ENCODE results near the gene RET.

Gene RET

GRCh38 chr10:43049081-43049551 is 27.8 kb upstream of the RET start:
- DNase-seq (ENCODE audit: low spot score in 2 of 2): no peak
- peaks cover 13% of the 10 kb centered on the region; the same call in 1 of the 2 replicates for H3K27me3 ChIP-seq (ENCODE audit: low read depth)

DNA sequence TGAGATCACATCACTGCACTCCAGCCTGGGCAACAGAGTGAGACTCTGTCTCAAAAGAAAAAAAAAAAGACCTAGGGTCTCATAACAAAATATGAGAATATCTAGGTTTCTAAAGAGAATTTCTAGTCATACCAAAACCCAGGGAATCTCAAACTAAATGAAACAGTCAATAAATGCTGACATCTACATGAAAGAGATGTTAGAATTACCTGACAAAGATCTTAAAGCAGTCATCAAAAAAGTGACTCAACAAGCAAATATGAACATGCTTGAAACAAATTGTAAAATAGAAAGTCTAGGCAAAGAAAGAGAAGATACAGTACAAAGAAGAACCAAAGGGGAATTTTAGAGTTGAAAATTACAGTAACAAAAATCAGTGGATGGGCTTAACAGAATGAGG is 26.9 kb upstream of the RET start:
- no peaks in the 10 kb centered on the region for H3K9me3 ChIP-seq
- DNase-seq (ENCODE audit: low spot score in 2 of 2): no peak
- H3K4me3 ChIP-seq: no peak overlapping the region
- in situ Hi-C loops (cut with MboI; ENCODE audit: low sequenced_read_pairs): no loop called here
- no peaks in the 10 kb centered on the region for H3K4me1 ChIP-seq
- H3K36me3 ChIP-seq (replicated peaks): no peaks in the 10 kb centered on the region
- peaks cover 13% of the 10 kb centered on the region; the same call in 1 of the 2 replicates for H3K27me3 ChIP-seq (ENCODE audit: low read depth)

More at GRCh38 chr10:43049081-43049551, 27.8 kb upstream of the RET start:
- Histone ChIP-seq H3K4me3 (no peak overlapping the region), H3K9me3 (no peaks in the 10 kb centered on the region), H3K4me1 (no peaks in the 10 kb centered on the region), H3K36me3 (replicated peaks) (no peaks in the 10 kb centered on the region)
- in situ Hi-C loops (cut with MboI; ENCODE audit: low sequenced_read_pairs): no loop called here

DNA sequence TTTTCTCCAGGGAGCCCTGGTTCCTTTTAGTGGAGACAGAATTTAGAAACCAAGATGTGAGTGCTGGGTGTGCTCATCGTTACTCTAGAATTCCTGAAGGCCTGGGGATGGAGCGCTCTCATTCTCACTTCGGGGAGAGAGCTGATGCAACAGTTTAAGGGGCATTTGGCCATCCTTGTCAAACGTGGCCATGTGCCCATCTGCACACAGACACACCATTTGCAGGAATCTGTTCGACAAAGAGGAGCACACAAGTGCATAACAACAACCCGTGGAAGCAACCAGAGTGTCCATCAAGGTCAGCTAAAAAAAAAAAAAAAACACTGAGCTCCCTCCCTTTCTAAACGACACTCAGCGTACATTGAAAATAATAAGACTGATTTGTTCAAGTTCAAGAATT is 23.0 kb upstream of the RET start:
- no peaks in the 10 kb centered on the region for H3K4me1 ChIP-seq
- peaks cover 15% of the 10 kb centered on the region; the same call in 1 of the 2 replicates for H3K27me3 ChIP-seq (ENCODE audit: low read depth)
- no peaks in the 10 kb centered on the region for H3K36me3 ChIP-seq (replicated peaks)
- H3K4me3 ChIP-seq: no peak overlapping the region
- in situ Hi-C loops (cut with MboI; ENCODE audit: low sequenced_read_pairs): no loop called here
- H3K9me3 ChIP-seq: no peaks in the 10 kb centered on the region
- no peak for DNase-seq (ENCODE audit: low spot score in 2 of 2)

GRCh38 chr10:43054593-43054992 is 22.3 kb upstream of the RET start:
- Histone ChIP-seq H3K9me3 (no peaks in the 10 kb centered on the region), H3K36me3 (replicated peaks) (no peaks in the 10 kb centered on the region), H3K4me3 (no peak overlapping the region), H3K4me1 (no peaks in the 10 kb centered on the region), H3K27me3 (ENCODE audit: low read depth) (peaks cover 15% of the 10 kb centered on the region; the same call in 1 of the 2 replicates)
- in situ Hi-C loops (cut with MboI; ENCODE audit: low sequenced_read_pairs): no loop called here
- peak in 1 of 2 experiments; percentile 5 for DNase-seq (ENCODE audit: low spot score in 2 of 2)

- Histone ChIP-seq H3K36me3 (replicated peaks) (no peaks in the 10 kb centered on the region), H3K27me3 (ENCODE audit: low read depth) (peaks cover 15% of the 10 kb centered on the region; the same call in 1 of the 2 replicates), H3K9me3 (no peaks in the 10 kb centered on the region), H3K4me3 (no peak overlapping the region), H3K4me1 (no peaks in the 10 kb centered on the region)
- in situ Hi-C loops (cut with MboI; ENCODE audit: low sequenced_read_pairs): no loop called here
- DNase-seq (ENCODE audit: low spot score in 2 of 2): no peak
Measured at GRCh38 chr10:43055217-43055616, 21.7 kb upstream of the RET start.

DNA sequence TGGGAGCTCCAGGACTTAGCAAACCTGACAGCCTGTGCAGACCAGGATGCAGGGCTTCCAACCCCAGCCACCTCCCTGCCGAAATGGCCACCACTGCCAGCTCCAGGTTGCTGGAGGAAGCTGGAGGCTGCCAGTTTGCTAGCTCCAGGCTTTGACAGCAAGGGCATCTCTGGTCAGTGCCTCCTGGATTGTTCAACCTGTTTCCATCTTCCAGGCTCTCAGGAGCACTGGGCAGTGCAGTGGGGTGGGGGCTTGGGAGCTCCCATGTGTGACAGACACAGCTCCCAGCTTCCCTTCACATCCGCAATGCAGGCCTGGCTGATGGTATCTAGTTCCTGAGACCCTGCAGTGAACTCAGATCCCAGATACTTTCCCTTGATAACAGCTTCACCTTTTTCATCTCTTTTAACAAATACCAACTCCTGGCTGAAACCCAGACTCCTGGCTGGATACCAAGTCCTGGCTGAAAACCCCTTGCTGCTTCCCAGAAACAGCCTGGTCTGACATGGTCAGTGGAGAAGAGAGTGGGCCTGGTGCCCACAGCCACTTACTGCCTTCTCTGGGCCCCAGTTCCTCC is 20.8 kb upstream of the RET start:
- Histone ChIP-seq H3K4me1 (no peaks in the 10 kb centered on the region), H3K36me3 (replicated peaks) (no peaks in the 10 kb centered on the region), H3K9me3 (no peaks in the 10 kb centered on the region), H3K4me3 (no peak overlapping the region), H3K27me3 (ENCODE audit: low read depth) (peaks cover 8% of the 10 kb centered on the region; the same call in 1 of the 2 replicates)
- no peak for DNase-seq (ENCODE audit: low spot score in 2 of 2)
- in situ Hi-C loops (cut with MboI; ENCODE audit: low sequenced_read_pairs): no loop called here

DNA sequence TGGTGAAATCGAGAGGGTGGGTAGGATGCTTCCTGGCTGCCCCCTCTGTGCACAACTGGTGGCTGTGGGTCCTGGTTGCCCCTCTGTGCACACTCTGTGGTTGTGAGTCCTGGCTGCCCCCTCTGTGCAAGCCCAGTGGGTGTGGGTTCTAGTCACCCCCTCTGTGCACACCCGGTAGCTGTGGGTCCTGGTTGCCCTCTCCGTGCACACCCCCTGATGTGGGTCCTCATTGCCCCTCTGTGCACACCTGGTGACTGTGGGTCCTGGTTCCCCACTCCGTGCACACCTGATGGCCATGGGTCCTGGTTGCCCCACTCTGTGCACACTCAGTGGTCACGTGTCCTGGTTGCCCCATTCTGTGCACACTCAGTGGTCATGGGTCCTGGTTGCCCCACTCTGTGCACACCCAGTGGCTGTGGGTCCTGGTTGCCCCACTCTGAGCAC is 20.3 kb upstream of the RET start:
- Histone ChIP-seq H3K36me3 (replicated peaks) (no peaks in the 10 kb centered on the region), H3K9me3 (no peaks in the 10 kb centered on the region), H3K4me1 (no peaks in the 10 kb centered on the region), H3K27me3 (ENCODE audit: low read depth) (peaks cover 6% of the 10 kb centered on the region; the same call in 1 of the 2 replicates), H3K4me3 (no peak overlapping the region)
- in situ Hi-C loops (cut with MboI; ENCODE audit: low sequenced_read_pairs): no loop called here
- DNase-seq (ENCODE audit: low spot score in 2 of 2): no peak

DNA sequence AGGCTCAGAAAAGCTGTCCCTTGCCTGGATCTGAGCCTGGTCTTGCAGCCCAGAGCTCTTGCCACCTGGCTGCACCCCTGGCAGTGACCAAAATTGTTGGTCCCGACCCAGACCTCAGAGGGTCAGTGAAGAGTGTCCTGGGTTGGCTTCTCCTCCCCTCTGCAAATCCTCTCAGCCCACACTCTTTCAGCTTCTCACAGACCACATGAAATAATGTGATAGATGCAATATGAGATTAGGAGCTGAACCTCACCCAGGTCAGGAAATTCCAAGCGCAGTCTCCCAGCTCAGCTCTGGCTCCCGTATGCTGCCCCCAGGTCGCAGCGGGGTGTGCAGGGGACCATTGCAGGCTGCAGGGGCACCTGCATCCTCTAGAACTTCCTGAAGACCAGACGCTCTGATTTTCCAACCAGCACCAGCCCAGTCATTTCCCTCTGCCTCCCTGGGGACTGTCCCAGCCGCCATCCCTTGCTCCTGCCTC is 19.6 kb upstream of the RET start:
- in situ Hi-C loops (cut with MboI; ENCODE audit: low sequenced_read_pairs): no loop called here
- no peak for DNase-seq (ENCODE audit: low spot score in 2 of 2)
- H3K9me3 ChIP-seq: no peaks in the 10 kb centered on the region

DNA sequence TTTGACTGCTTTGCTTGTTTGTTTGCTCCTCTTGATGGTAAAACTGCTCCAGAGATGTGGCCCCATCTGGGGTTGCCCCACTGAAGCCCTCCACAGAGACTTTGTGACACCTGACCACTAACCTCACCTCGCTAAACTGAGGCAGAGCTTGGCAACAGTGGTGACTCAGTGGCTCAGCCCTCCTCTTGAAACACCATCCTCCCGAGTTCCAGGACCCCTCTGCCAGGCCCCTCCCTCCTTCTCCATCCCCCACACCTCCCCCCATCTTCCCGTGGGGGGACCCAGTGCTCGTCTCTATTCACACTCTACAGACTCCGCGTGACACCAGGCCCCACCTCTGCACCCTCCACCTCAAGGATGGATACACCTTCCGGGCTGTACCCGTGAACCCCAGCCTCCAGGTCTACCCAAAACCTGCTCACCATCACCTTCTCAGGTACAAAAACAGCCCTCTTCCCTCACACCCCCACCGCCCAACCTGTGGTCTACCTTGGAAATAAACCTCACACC is 19.0 kb upstream of the RET start:
- in situ Hi-C loops (cut with MboI; ENCODE audit: low sequenced_read_pairs): no loop called here
- no peaks in the 10 kb centered on the region for H3K36me3 ChIP-seq (replicated peaks)
- H3K9me3 ChIP-seq: no peaks in the 10 kb centered on the region
- no peaks in the 10 kb centered on the region for H3K4me1 ChIP-seq
- no peak for DNase-seq (ENCODE audit: low spot score in 2 of 2)
- H3K4me3 ChIP-seq: no peak overlapping the region
- H3K27me3 ChIP-seq (ENCODE audit: low read depth): peaks cover 5% of the 10 kb centered on the region; the same call in 1 of the 2 replicates

More for the DNA sequence above, 19.6 kb upstream of the RET start:
- Histone ChIP-seq H3K27me3 (ENCODE audit: low read depth) (peaks cover 5% of the 10 kb centered on the region; the same call in 1 of the 2 replicates), H3K4me3 (no peak overlapping the region), H3K36me3 (replicated peaks) (no peaks in the 10 kb centered on the region), H3K4me1 (no peaks in the 10 kb centered on the region)

- peaks cover 2% of the 10 kb centered on the region; the same call in 1 of the 2 replicates for H3K27me3 ChIP-seq (ENCODE audit: low read depth)
- no peak for DNase-seq (ENCODE audit: low spot score in 2 of 2)
- no peak overlapping the region for H3K4me3 ChIP-seq
- no peaks in the 10 kb centered on the region for H3K4me1 ChIP-seq
- in situ Hi-C loops (cut with MboI; ENCODE audit: low sequenced_read_pairs): no loop called here
- H3K9me3 ChIP-seq: no peaks in the 10 kb centered on the region
- H3K36me3 ChIP-seq (replicated peaks): no peaks in the 10 kb centered on the region
Measured at GRCh38 chr10:43058716-43059335, 18.0 kb upstream of the RET start.

- Histone ChIP-seq H3K4me3 (no peak overlapping the region), H3K4me1 (no peaks in the 10 kb centered on the region), H3K36me3 (replicated peaks) (no peaks in the 10 kb centered on the region), H3K9me3 (no peaks in the 10 kb centered on the region), H3K27me3 (ENCODE audit: low read depth) (peaks cover 2% of the 10 kb centered on the region; the same call in 1 of the 2 replicates)
- no peak for DNase-seq (ENCODE audit: low spot score in 2 of 2)
- in situ Hi-C loops (cut with MboI; ENCODE audit: low sequenced_read_pairs): no loop called here
Measured at GRCh38 chr10:43059336-43059720, 17.5 kb upstream of the RET start.

- Histone ChIP-seq H3K36me3 (replicated peaks) (no peaks in the 10 kb centered on the region), H3K27me3 (ENCODE audit: low read depth) (peaks cover 2% of the 10 kb centered on the region; the same call in 1 of the 2 replicates), H3K9me3 (no peaks in the 10 kb centered on the region), H3K4me3 (no peak overlapping the region), H3K4me1 (no peaks in the 10 kb centered on the region)
- in situ Hi-C loops (cut with MboI; ENCODE audit: low sequenced_read_pairs): no loop called here
- DNase-seq (ENCODE audit: low spot score in 2 of 2): no peak
Measured at GRCh38 chr10:43059828-43060227, 17.0 kb upstream of the RET start.

DNA sequence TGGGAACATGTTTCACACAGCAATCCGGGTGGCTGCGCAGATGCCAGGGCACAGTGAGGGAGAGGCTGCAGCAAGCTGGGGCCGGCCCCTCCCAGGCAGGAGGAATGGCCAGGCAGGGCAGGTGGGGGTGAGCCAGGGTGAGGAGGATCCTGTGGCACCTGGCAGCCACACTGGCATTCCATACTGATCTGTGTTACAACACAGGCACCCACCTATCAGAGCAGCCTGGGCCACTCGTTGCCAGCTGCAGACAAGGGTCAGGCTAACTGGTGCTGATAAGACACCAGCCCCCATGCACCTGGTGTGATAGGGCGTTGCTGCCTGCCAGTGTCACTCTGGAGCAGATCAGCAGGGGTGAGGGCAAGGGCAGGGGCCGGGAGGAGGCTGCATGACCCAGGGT is 16.6 kb upstream of the RET start:
- H3K27me3 ChIP-seq (ENCODE audit: low read depth): peaks cover 2% of the 10 kb centered on the region; the same call in 1 of the 2 replicates
- H3K9me3 ChIP-seq: no peaks in the 10 kb centered on the region
- in situ Hi-C loops (cut with MboI; ENCODE audit: low sequenced_read_pairs): no loop called here
- no peak for DNase-seq (ENCODE audit: low spot score in 2 of 2)
- H3K4me3 ChIP-seq: no peak overlapping the region
- H3K36me3 ChIP-seq (replicated peaks): no peaks in the 10 kb centered on the region
- no peaks in the 10 kb centered on the region for H3K4me1 ChIP-seq

GRCh38 chr10:43061331-43061730 is 15.5 kb upstream of the RET start:
- H3K4me1 ChIP-seq: no peaks in the 10 kb centered on the region
- no peaks in the 10 kb centered on the region for H3K9me3 ChIP-seq
- H3K4me3 ChIP-seq: no peak overlapping the region
- no peak for DNase-seq (ENCODE audit: low spot score in 2 of 2)
- peaks cover 2% of the 10 kb centered on the region; the same call in 1 of the 2 replicates for H3K27me3 ChIP-seq (ENCODE audit: low read depth)
- no peaks in the 10 kb centered on the region for H3K36me3 ChIP-seq (replicated peaks)
- in situ Hi-C loops (cut with MboI; ENCODE audit: low sequenced_read_pairs): no loop called here

Data from HAP-1 (cell line).